Lower leg skin (tissue), 4 donors: ENCODE measurements around the gene PSMD1. TPM values are rescaled to one million over a fixed set of nuclear protein-coding genes. Genes with fewer than 3 reads are reported as not detected.

Source experiments
- DNase-seq, 2 donors: peaks; one replicate each; pipeline ENCODE4 v3.0.0-alpha.2; 2019; ENCODE audit warnings: low spot score in 2 of 2
- H3K4me3 ChIP-seq: fragments of 200-600 bp; sonication (generic); 2 replicates; pipeline ENCODE4 v1.5.1; 2017; ENCODE audit warnings: mild to moderate bottlenecking, low read depth; ENCODE audit not compliant: poor library complexity, severe bottlenecking
- CTCF ChIP-seq, 3 donors: fragments of 450-650 bp; IDR thresholded peaks; one replicate each; pipeline ENCODE4 v1.5.1; 2016; ENCODE audit warnings: antibody characterized with exemption in 3 of 3, mild to moderate bottlenecking in 3 of 3, moderate library complexity in 2 of 3
- POLR2A ChIP-seq, 2 donors: fragments of 450-650 bp; IDR thresholded peaks; one replicate each; pipeline ENCODE4 v1.6.1; 2016 to 2017; ENCODE audit warnings: antibody characterized with exemption in 2 of 2, mild to moderate bottlenecking in 1 of 2, moderate library complexity in 1 of 2
- WGBS, 2 donors: methylation state at CpG; one replicate each; pipeline ENCODE4 v1.1.5; 2018; 5-methylcytosine and 5-hydroxymethylcytosine counted together
- intact Hi-C: fragments of 100-400 bp; cut with DNase I; formaldehyde crosslinking; loops from one replicate; pipeline ENCODE4 v1.15.0; 2023; ENCODE audit warnings: low total_unique reads
- total RNA-seq, 4 donors: library from RNA; depleted of rRNA; stranded (reverse); fragments of >200 nt; gene quantifications; one replicate each; pipeline ENCODE4 v1.1.0, GENCODE V29; 2016

Gene PSMD1
- total RNA-seq, 4 donors from 2014 or later, result 49.8 to 67.9 (median 57.4) TPM

- no peak overlapping the region for H3K4me3 ChIP-seq
- DNase-seq, result no peak
- TF ChIP-seq CTCF (IDR thresholded peaks at IDR 0.05) (no peak), POLR2A (IDR thresholded peaks at IDR 0.05) (no peak)
- intact Hi-C loops, result no loop called here
- WGBS, 2 donors, result 94 to 99% methylated on average over 3 of the region's 3 CpGs
Observed at GRCh38 chr2:231204146-231204545, 147.5 kb downstream of the PSMD1 start.

- no peak for DNase-seq
- intact Hi-C loops, result no loop called here
- TF ChIP-seq CTCF (IDR thresholded peaks at IDR 0.05), result no peak
- no peak for TF ChIP-seq POLR2A (IDR thresholded peaks at IDR 0.05)
- WGBS, 2 donors, result 84 to 90% methylated on average over 5 of the region's 5 CpGs
- no peak overlapping the region for H3K4me3 ChIP-seq
Observed at GRCh38 chr2:231204581-231204980, 147.9 kb downstream of the PSMD1 start.

- no peak overlapping the region for H3K4me3 ChIP-seq
- TF ChIP-seq CTCF (IDR thresholded peaks at IDR 0.05), result no peak
- no peak for TF ChIP-seq POLR2A (IDR thresholded peaks at IDR 0.05)
- intact Hi-C loops, result no loop called here
- WGBS, 2 donors, result 83 to 89% methylated on average over 4 of the region's 4 CpGs
- no peak for DNase-seq
Observed at GRCh38 chr2:231207734-231208133, 151.1 kb downstream of the PSMD1 start.

- WGBS, 2 donors, result 68 to 69% methylated on average over 3 of the region's 3 CpGs
Observed at GRCh38 chr2:231210782-231211181, 154.1 kb downstream of the PSMD1 start.

GRCh38 chr2:231211486-231211885, 154.8 kb downstream of the PSMD1 start:
- TF ChIP-seq CTCF (IDR thresholded peaks at IDR 0.05) (no peak), POLR2A (IDR thresholded peaks at IDR 0.05) (no peak)
- 32 to 33% methylated on average over 2 of the region's 2 CpGs for WGBS, 2 donors
- intact Hi-C loops, result no loop called here
- no peak overlapping the region for H3K4me3 ChIP-seq
- DNase-seq, result no peak

More at GRCh38 chr2:231210782-231211181, 154.1 kb downstream of the PSMD1 start:
- no peak for TF ChIP-seq POLR2A (IDR thresholded peaks at IDR 0.05)
- TF ChIP-seq CTCF (IDR thresholded peaks at IDR 0.05), result no peak
- DNase-seq, result no peak
- intact Hi-C loops, result no loop called here
- no peak overlapping the region for H3K4me3 ChIP-seq

- TF ChIP-seq CTCF (IDR thresholded peaks at IDR 0.05) (no peak), POLR2A (IDR thresholded peaks at IDR 0.05) (no peak)
- WGBS, 2 donors, result 81 to 83% methylated on average over 6 of the region's 6 CpGs
- peak in 1 of 2 donors; percentile 78 for DNase-seq
- H3K4me3 ChIP-seq, result no peak overlapping the region
- intact Hi-C loops, result no loop called here
Observed at GRCh38 chr2:231212329-231212845, 155.7 kb downstream of the PSMD1 start.
